Common myeloid progenitor, CD34-positive (primary cell): ENCODE results near the gene NOS2. TPM values are rescaled to one million over a fixed set of nuclear protein-coding genes. Genes with fewer than 3 reads are reported as not detected.
A peak's percentile ranks its signal among the peaks of the same experiment; 100 is the strongest.
"Not testable (repeated sequence)": the region's sequence is repeated elsewhere in the genome, so short reads cannot be mapped to it uniquely, and the experiment has no call there.

Experiments used
- CTCF ChIA-PET: fragments of 350-600 bp; sonication (Branson Sonifier 250); formaldehyde crosslinking; loops from one replicate; lab custom pipeline; 2021; ENCODE audit warnings: antibody characterized with exemption; lab: Charles Lee
- POLR2A ChIA-PET: fragments of 350-600 bp; sonication (Branson Sonifier 250); formaldehyde crosslinking; loops from one replicate; lab custom pipeline; 2021; ENCODE audit warnings: antibody characterized with exemption; lab: Charles Lee
- DNase-seq, 3 donors: peaks; one replicate each; pipeline versions ENCODE4 v3.0.0 to v3.0.0-alpha.2; 2013
- H3K27ac ChIP-seq, 2 experiments: 1 replicate in 1 of 2; 2 replicates in 1 of 2; pipeline ENCODE4 v1.7.0; 2013; ENCODE audit warnings: inconsistent platforms in 2 of 2, low read length in 2 of 2, mild to moderate bottlenecking in 2 of 2, low read depth in 1 of 2, moderate library complexity in 1 of 2; ENCODE audit not compliant: severe bottlenecking in 2 of 2, insufficient read depth in 1 of 2, poor library complexity in 1 of 2
- H3K27me3 ChIP-seq, 5 experiments: replicated peaks in 2 of 5; 1 replicate in 3 of 5; 2 replicates in 2 of 5; pipeline versions ENCODE4 v1.6.1 to v1.7.0; 2013; ENCODE audit warnings: low read length in 4 of 5, mild to moderate bottlenecking in 2 of 5, moderate library complexity in 2 of 5, inconsistent platforms in 1 of 5; ENCODE audit not compliant: insufficient read depth in 5 of 5, control insufficient read depth in 4 of 5
- H3K36me3 ChIP-seq, 4 experiments: 1 replicate in 2 of 4; 2 replicates in 2 of 4; pipeline versions ENCODE4 v1.6.1 to v1.7.0; 2013; ENCODE audit warnings: low read length in 3 of 4, control low read depth in 1 of 4, mild to moderate bottlenecking in 1 of 4; ENCODE audit not compliant: control insufficient read depth in 4 of 4, insufficient read depth in 4 of 4
- H3K4me1 ChIP-seq, 4 experiments: 1 replicate in 3 of 4; 2 replicates in 1 of 4; pipeline versions ENCODE4 v1.6.1 to v1.7.1; 2013; ENCODE audit warnings: low read length in 3 of 4, mild to moderate bottlenecking in 3 of 4, control low read depth in 1 of 4, inconsistent platforms in 1 of 4, moderate library complexity in 1 of 4; ENCODE audit not compliant: control insufficient read depth in 4 of 4, insufficient read depth in 4 of 4; ENCODE audit errors: control extremely low read depth in 1 of 4
- H3K4me3 ChIP-seq, 7 experiments: 1 replicate in 4 of 7; 2 replicates in 3 of 7; pipeline versions ENCODE4 v1.5.1 to v1.7.0; 2013; ENCODE audit warnings: mild to moderate bottlenecking in 7 of 7, low read length in 6 of 7, moderate library complexity in 6 of 7, inconsistent platforms in 2 of 7, low read depth in 2 of 7, control low read depth in 1 of 7; ENCODE audit not compliant: insufficient read depth in 4 of 7, control insufficient read depth in 1 of 7; ENCODE audit errors: extremely low read depth in 1 of 7
- H3K9me3 ChIP-seq, 5 experiments: 1 replicate in 4 of 5; 2 replicates in 1 of 5; pipeline versions ENCODE4 v1.6.1 to v1.7.1; 2013; ENCODE audit warnings: low read length in 4 of 5, mild to moderate bottlenecking in 2 of 5, inconsistent platforms in 1 of 5, low read depth in 1 of 5, moderate library complexity in 1 of 5; ENCODE audit not compliant: control insufficient read depth in 4 of 5, insufficient read depth in 2 of 5; ENCODE audit errors: control extremely low read depth in 1 of 5
- WGBS: methylation state at CpG from one replicate; pipeline ENCODE4 v1.1.5; 2013; ENCODE audit not compliant: insufficient coverage; 5-methylcytosine and 5-hydroxymethylcytosine counted together
- polyA plus RNA-seq: library from polyadenylated mRNA; unstranded; fragments of 120-200 nt; gene quantifications from one replicate; pipeline ENCODE4 v1.2.1, GENCODE V29; 2013

The NOS2 gene
- polyA plus RNA-seq, result 0.05 TPM

- Histone ChIP-seq H3K27me3 (peaks cover 0 to 19% (median 7%) of the 10 kb centered on the region in 5 experiments), H3K9me3 (no peaks in the 10 kb centered on the region), H3K36me3 (no peaks in the 10 kb centered on the region), H3K27ac (no peak within 1 kb of the TSS), H3K4me3 (no peak within 1 kb of the TSS), H3K4me1 (peaks cover 0 to 2% (median under 1%) of the 10 kb centered on the region in 4 experiments)
- ChIA-PET CTCF (interaction anchor here (1.6 to 12.4 kb wide), 2 partner anchors 80 to 88 kb away, joined by 3 to 223 read pairs; no protein-coding TSS in a partner anchor), POLR2A (interaction anchor here (0.9 kb wide), 1 partner anchor 14 kb away, joined by 4 read pairs; no protein-coding TSS in a partner anchor)
- no peak for DNase-seq
- 75% methylated on average over 1 of the region's 1 CpG for WGBS
Observed at GRCh38 chr17:27800522-27800921, at the start of gene NOS2. Gene NOS2 (minus strand): TSS chr17:27800529. CDS start chr17:27798809, 1,720 bp downstream.

DNA sequence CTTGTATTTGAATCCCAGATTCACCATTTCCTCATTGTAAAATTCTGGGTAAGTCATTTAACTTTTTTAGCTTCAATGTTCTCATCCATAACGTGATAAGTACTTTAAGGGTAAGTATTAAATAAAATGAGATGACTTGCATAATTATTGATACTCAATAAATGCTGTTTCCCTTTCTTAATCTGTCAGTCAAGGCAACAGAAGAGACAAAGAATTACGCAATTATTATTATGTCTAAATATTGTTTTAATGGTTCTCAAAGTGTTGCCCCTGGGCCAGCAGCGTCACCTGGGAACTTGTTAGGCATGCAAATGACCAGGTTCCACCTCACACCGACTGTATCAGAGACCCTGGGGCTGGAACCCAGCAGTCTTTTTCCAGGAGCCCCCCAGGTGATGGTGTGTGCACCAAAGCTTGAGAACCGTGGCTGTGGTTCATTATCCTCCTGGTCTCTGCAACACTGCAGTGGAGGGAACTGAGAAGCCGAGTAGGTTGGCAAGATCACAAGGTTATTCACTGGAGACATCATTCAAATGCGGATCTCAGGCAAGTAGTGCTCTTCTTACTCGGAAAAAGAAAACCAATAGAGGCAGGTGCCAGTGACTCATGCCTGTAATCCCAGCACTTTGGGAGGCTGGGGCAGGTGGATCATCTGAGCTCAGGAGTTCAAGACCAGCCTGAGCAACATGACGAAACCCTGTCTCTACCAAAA, 49.3 kb upstream of the NOS2 start:
- ChIA-PET POLR2A (no interaction called here), CTCF (interaction anchor here (2.7 kb wide), 1 partner anchor 30 kb away, joined by 13 read pairs; no protein-coding TSS in a partner anchor)
- no peak overlapping the region for H3K27ac ChIP-seq
- H3K4me1 ChIP-seq, result peaks cover 0 to 17% (median 10%) of the 10 kb centered on the region in 4 experiments
- H3K27me3 ChIP-seq, result no peaks in the 10 kb centered on the region
- WGBS, result 93% methylated on average over 7 of the region's 9 CpGs
- no peaks in the 10 kb centered on the region for H3K36me3 ChIP-seq
- no peaks in the 10 kb centered on the region for H3K9me3 ChIP-seq
- no peak for DNase-seq
- no peak overlapping the region for H3K4me3 ChIP-seq

GRCh38 chr17:27848931-27849330, 48.6 kb upstream of the NOS2 start:
- Histone ChIP-seq H3K4me3 (no peak overlapping the region), H3K27me3 (no peaks in the 10 kb centered on the region), H3K36me3 (no peaks in the 10 kb centered on the region), H3K27ac (no peak overlapping the region), H3K9me3 (no peaks in the 10 kb centered on the region), H3K4me1 (peaks cover 0 to 17% (median 10%) of the 10 kb centered on the region in 4 experiments)
- no peak for DNase-seq
- 100% methylated on average over 2 of the region's 3 CpGs for WGBS
- POLR2A ChIA-PET, result no interaction called here
- CTCF ChIA-PET, result no interaction called here

- peaks cover 0 to 17% (median 10%) of the 10 kb centered on the region in 4 experiments for H3K4me1 ChIP-seq
- POLR2A ChIA-PET, result interaction anchor here (0.9 kb wide), 1 partner anchor 12 kb away, joined by 3 read pairs; no protein-coding TSS in a partner anchor
- H3K27me3 ChIP-seq, H3K9me3 ChIP-seq, H3K27ac ChIP-seq, DNase-seq, H3K36me3 ChIP-seq: not testable (repeated sequence)
- peak overlapping the region in 2 of 7 experiments; percentile 7 to 35 for H3K4me3 ChIP-seq
- 86% methylated on average over 11 of the region's 11 CpGs for WGBS
- CTCF ChIA-PET, result interaction anchor here (1.9 kb wide), 1 partner anchor 33 kb away, joined by 11 read pairs; no protein-coding TSS in a partner anchor
Observed at GRCh38 chr17:27846808-27847307, 46.5 kb upstream of the NOS2 start.

- Histone ChIP-seq H3K36me3 (no peaks in the 10 kb centered on the region), H3K4me3 (peak overlapping the region in 4 of 7 experiments; percentile 28 to 35 (median 32)), H3K27ac (no peak overlapping the region), H3K4me1 (peaks cover 0 to 17% (median 10%) of the 10 kb centered on the region in 4 experiments), H3K9me3 (no peaks in the 10 kb centered on the region), H3K27me3 (no peaks in the 10 kb centered on the region)
- WGBS, result 38% methylated on average over 22 of the region's 23 CpGs
- DNase-seq, result peak; percentile 54 to 89 (median 78)
- CTCF ChIA-PET, result interaction anchor here (1.9 kb wide), 1 partner anchor 34 kb away, joined by 11 read pairs; no protein-coding TSS in a partner anchor
- POLR2A ChIA-PET, result interaction anchor here (0.7 to 0.9 kb wide), 2 partner anchors 11 to 443 kb away, joined by 3 read pairs; no protein-coding TSS in a partner anchor
Observed at GRCh38 chr17:27846042-27846655, 45.8 kb upstream of the NOS2 start.

GRCh38 chr17:27845264-27846041, 45.1 kb upstream of the NOS2 start:
- peak in 1 of 3 donors; percentile 4 for DNase-seq
- POLR2A ChIA-PET, result interaction anchor here (0.7 kb wide), 2 partner anchors 317 to 444 kb away, joined by 3 to 6 read pairs; no protein-coding TSS in a partner anchor
- H3K27ac ChIP-seq, result no peak overlapping the region

More at GRCh38 chr17:27845264-27846041, 45.1 kb upstream of the NOS2 start:
- Histone ChIP-seq H3K27me3 (no peaks in the 10 kb centered on the region), H3K4me3 (peak overlapping the region in 2 of 7 experiments; percentile 30 to 33), H3K9me3 (no peaks in the 10 kb centered on the region), H3K36me3 (no peaks in the 10 kb centered on the region), H3K4me1 (peaks cover 0 to 17% (median 10%) of the 10 kb centered on the region in 4 experiments)
- 71% methylated on average over 10 of the region's 13 CpGs for WGBS
- CTCF ChIA-PET, result interaction anchor here (1.3 to 1.4 kb wide), 2 partner anchors 38 to 40 kb away, joined by 4 to 5 read pairs; no protein-coding TSS in a partner anchor
